Peyer's patch (tissue), 4 donors: ENCODE data around the gene DRAXIN. TPM values are rescaled to one million over a fixed set of nuclear protein-coding genes. Genes with fewer than 3 reads are reported as not detected.

ENCODE experiments used
- DNase-seq, 3 donors: peaks; one replicate each; pipeline ENCODE4 v3.0.0-alpha.2; 2017 to 2019
- H3K27ac ChIP-seq, 4 donors: fragments of 200-600 bp; sonication (generic); one replicate each; pipeline ENCODE4 v1.5.1; 2016 to 2019
- H3K27me3 ChIP-seq, 2 donors: fragments of 200-600 bp; sonication (generic); one replicate each; pipeline ENCODE4 v1.5.1; 2019
- H3K36me3 ChIP-seq, 3 donors: fragments of 200-600 bp; sonication (generic); one replicate each; pipeline ENCODE4 v1.5.1; 2016 to 2019
- H3K4me1 ChIP-seq, 4 donors: fragments of 200-600 bp; sonication (generic); one replicate each; pipeline ENCODE4 v1.5.1; 2016 to 2019
- H3K4me3 ChIP-seq, 4 donors: fragments of 200-600 bp; sonication (generic); 1 replicate in 3 of 4; 2 replicates in 1 of 4; pipeline ENCODE4 v1.5.1; 2016 to 2019; ENCODE audit warnings: mild to moderate bottlenecking in 1 of 4
- H3K9me3 ChIP-seq, 4 donors: fragments of 200-600 bp; sonication (generic); one replicate each; pipeline ENCODE4 v1.5.1; 2016 to 2019; ENCODE audit warnings: mild to moderate bottlenecking in 1 of 4
- CTCF ChIP-seq, 6 experiments: fragments of 450-650 bp in 4 of 6; fragments of 200-600 bp in 2 of 6; sonication (generic) in 1 of 6; IDR thresholded peaks; one replicate each; pipeline ENCODE4 v1.5.1; 2017 to 2019; ENCODE audit warnings: antibody characterized with exemption in 6 of 6, mild to moderate bottlenecking in 3 of 6, moderate library complexity in 1 of 6
- POLR2A ChIP-seq, 2 donors: fragments of 450-650 bp; IDR thresholded peaks; one replicate each; pipeline ENCODE4 v1.5.1; 2017; ENCODE audit warnings: antibody characterized with exemption in 2 of 2, mild to moderate bottlenecking in 2 of 2, moderate library complexity in 2 of 2
- total RNA-seq, 4 donors: library from RNA; depleted of rRNA; stranded (reverse); fragments of >200 nt; gene quantifications; one replicate each; pipeline ENCODE4 v1.1.0, GENCODE V29; 2016

The DRAXIN gene
- total RNA-seq, 4 donors from 2014 or later = not detected

- Histone ChIP-seq H3K27me3 (peaks cover 0 to 8% of the 10 kb centered on the region in 2 donors), H3K4me1 (peaks cover 4 to 45% (median 18%) of the 10 kb centered on the region in 4 donors), H3K4me3 (peak overlapping the region; percentile 65 to 87 (median 76)), H3K36me3 (no peaks in the 10 kb centered on the region), H3K27ac (peak overlapping the region in 3 of 4 donors; percentile 61 to 69 (median 67)), H3K9me3 (no peaks in the 10 kb centered on the region)
- TF ChIP-seq CTCF (IDR thresholded peaks at IDR 0.05) = no peak
- no peak for TF ChIP-seq POLR2A (IDR thresholded peaks at IDR 0.05)
- DNase-seq = no peak
Measured at GRCh38 chr1:11653861-11654136, 37.7 kb upstream of the DRAXIN start.

GRCh38 chr1:11654137-11654938 lies 37.2 kb upstream of the DRAXIN start, which contains the start of the genes FBXO2 and FBXO44:
Gene FBXO2, minus strand, starts transcription at chr1:11654429. Its CDS starts 89 bp downstream, at chr1:11654340.
Gene FBXO44, plus strand, starts transcription at chr1:11654877. Its CDS starts 959 bp downstream, at chr1:11655836.
- H3K9me3 ChIP-seq = no peaks in the 10 kb centered on the region
- H3K36me3 ChIP-seq = no peaks in the 10 kb centered on the region
- peaks cover 4 to 40% (median 15%) of the 10 kb centered on the region in 4 donors for H3K4me1 ChIP-seq
- peak; percentile 71 to 89 (median 81) for DNase-seq
- TF ChIP-seq POLR2A (IDR thresholded peaks at IDR 0.05) (no peak), CTCF (IDR thresholded peaks at IDR 0.05) (no peak)
- peak within 1 kb of the TSS; percentile 16 to 69 (median 64) for H3K27ac ChIP-seq
- H3K4me3 ChIP-seq = peak within 1 kb of the TSS; percentile 65 to 87 (median 76)
- peaks cover 0 to 8% of the 10 kb centered on the region in 2 donors for H3K27me3 ChIP-seq

GRCh38 chr1:11654939-11655808 lies 36.3 kb upstream of the DRAXIN start:
- H3K4me1 ChIP-seq = peaks cover 0 to 31% (median 11%) of the 10 kb centered on the region in 4 donors
- no peaks in the 10 kb centered on the region for H3K9me3 ChIP-seq
- peaks cover 0 to 2% of the 10 kb centered on the region in 2 donors for H3K27me3 ChIP-seq
- H3K36me3 ChIP-seq = no peaks in the 10 kb centered on the region
- no peak for DNase-seq
- H3K4me3 ChIP-seq = peak overlapping the region; percentile 65 to 87 (median 76)
- TF ChIP-seq CTCF (IDR thresholded peaks at IDR 0.05) (no peak), POLR2A (IDR thresholded peaks at IDR 0.05) (no peak)
- peak overlapping the region in 3 of 4 donors; percentile 33 to 69 (median 61) for H3K27ac ChIP-seq

DNA sequence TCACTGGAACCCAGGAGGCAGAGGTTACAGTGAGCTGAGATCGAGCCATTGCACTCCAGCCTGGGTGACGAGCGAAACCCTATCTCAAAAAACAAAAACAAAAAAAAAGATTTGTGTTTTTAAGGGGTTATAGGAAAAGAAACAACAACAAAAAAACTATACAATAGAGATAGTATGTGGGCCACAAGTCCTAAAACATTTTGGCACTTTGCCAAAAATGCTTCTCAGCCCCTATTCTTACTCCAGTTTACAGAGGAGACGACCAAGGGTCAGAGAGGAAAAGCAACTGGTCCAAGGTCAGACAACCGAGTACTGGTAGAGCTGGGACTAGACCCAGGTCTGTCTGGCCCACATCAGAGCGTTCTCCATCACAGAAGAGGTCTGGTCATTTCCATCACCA lies 33.9 kb upstream of the DRAXIN start:
- H3K9me3 ChIP-seq = no peaks in the 10 kb centered on the region

More for the DNA sequence above, 33.9 kb upstream of the DRAXIN start:
- no peaks in the 10 kb centered on the region for H3K36me3 ChIP-seq
- H3K4me3 ChIP-seq = no peak overlapping the region
- H3K4me1 ChIP-seq = peaks cover 0 to 25% (median 4%) of the 10 kb centered on the region in 4 donors
- DNase-seq = no peak
- H3K27ac ChIP-seq = no peak overlapping the region
- TF ChIP-seq POLR2A (IDR thresholded peaks at IDR 0.05) = no peak
- TF ChIP-seq CTCF (IDR thresholded peaks at IDR 0.05) = no peak
- no peaks in the 10 kb centered on the region for H3K27me3 ChIP-seq
